ENCODE measurements around the gene CTDSPL. TPM values are rescaled to one million over a fixed set of nuclear protein-coding genes. Genes with fewer than 3 reads are reported as not detected.
A peak's percentile ranks its signal among the peaks of the same experiment; 100 is the strongest.

CTDSPL gene
- total RNA-seq, 6 donors from 2014 or later = 35.6 to 78.1 (median 55.5) TPM

DNA sequence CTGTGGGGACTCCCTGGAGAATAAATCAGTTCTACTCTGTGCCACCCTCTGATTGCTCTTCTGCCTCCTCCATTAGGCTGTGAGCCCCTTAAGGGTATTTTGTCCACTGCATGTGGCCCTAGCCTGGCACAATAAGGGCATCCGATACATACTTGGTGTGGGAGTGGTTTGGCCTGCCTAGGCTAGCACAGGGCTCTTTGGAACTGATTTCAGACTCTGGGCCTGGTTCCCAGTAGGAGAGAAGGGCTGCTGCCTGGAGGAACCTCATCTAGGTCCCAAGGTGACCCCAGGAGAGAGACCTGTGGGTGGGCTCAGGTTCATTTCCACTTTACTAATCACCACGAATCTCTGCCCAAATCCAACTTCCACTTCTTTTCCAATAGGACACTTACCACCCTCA, 5.3 kb upstream of the CTDSPL start:
- WGBS, 2 donors = 71 to 80% methylated on average over 1 to 2 of the region's 2 CpGs
- TF ChIP-seq POLR2AphosphoS5 (IDR thresholded peaks at IDR 0.05) = no peak
- TF ChIP-seq, protein P1, sequence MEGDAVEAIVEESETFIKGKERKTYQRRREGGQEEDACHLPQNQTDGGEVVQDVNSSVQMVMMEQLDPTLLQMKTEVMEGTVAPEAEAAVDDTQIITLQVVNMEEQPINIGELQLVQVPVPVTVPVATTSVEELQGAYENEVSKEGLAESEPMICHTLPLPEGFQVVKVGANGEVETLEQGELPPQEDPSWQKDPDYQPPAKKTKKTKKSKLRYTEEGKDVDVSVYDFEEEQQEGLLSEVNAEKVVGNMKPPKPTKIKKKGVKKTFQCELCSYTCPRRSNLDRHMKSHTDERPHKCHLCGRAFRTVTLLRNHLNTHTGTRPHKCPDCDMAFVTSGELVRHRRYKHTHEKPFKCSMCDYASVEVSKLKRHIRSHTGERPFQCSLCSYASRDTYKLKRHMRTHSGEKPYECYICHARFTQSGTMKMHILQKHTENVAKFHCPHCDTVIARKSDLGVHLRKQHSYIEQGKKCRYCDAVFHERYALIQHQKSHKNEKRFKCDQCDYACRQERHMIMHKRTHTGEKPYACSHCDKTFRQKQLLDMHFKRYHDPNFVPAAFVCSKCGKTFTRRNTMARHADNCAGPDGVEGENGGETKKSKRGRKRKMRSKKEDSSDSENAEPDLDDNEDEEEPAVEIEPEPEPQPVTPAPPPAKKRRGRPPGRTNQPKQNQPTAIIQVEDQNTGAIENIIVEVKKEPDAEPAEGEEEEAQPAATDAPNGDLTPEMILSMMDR (IDR thresholded peaks at IDR 0.05) = no peak
- TF ChIP-seq EP300 (IDR thresholded peaks at IDR 0.05) = no peak
- no peak for TF ChIP-seq POLR2A (IDR thresholded peaks at IDR 0.05)
- Histone ChIP-seq H3K27me3 (no peaks in the 10 kb centered on the region), H3K27ac (no peak overlapping the region), H3K4me1 (peaks cover 4 to 21% (median 14%) of the 10 kb centered on the region in 4 donors), H3K9me3 (no peaks in the 10 kb centered on the region), H3K4me3 (no peak overlapping the region), H3K36me3 (no peaks in the 10 kb centered on the region)
- no peak for ATAC-seq (ENCODE audit: low FRiP score in 2 of 2)
- no peak for DNase-seq

GRCh38 chr3:37858742-37859141, 2.9 kb upstream of the CTDSPL start:
- H3K4me3 ChIP-seq = no peak overlapping the region
- TF ChIP-seq POLR2A (IDR thresholded peaks at IDR 0.05) (no peak), POLR2AphosphoS5 (IDR thresholded peaks at IDR 0.05) (no peak), EP300 (IDR thresholded peaks at IDR 0.05) (no peak)
- TF ChIP-seq, protein P1 (IDR thresholded peaks at IDR 0.05) = no peak
- no peak for ATAC-seq (ENCODE audit: low FRiP score in 2 of 2)

DNA sequence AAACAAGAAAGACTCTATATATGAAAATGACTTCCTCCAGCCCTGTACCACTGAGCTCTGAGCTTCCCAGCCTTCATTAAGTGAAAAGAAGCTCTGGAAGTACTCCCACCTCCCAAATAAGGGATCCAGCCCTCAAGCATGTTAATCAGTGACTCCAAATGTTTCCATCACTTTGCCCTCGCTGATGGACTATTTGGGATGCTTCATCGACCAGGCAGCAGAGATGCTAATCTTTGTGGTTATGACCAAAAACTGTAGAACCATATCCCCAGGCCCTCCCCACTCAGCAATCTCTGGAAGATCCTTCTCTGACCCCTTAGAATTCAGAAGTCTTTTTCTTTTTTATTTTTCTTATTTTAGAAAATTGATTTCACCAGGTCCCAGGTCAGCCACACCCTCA, 2.3 kb upstream of the CTDSPL start:
- H3K9me3 ChIP-seq = no peaks in the 10 kb centered on the region
- no peak for ATAC-seq (ENCODE audit: low FRiP score in 2 of 2)

More at GRCh38 chr3:37858742-37859141, 2.9 kb upstream of the CTDSPL start:
- Histone ChIP-seq H3K36me3 (no peaks in the 10 kb centered on the region), H3K27ac (peak overlapping the region in 1 of 4 donors; percentile 88), H3K27me3 (no peaks in the 10 kb centered on the region), H3K9me3 (no peaks in the 10 kb centered on the region), H3K4me1 (peaks cover 12 to 36% (median 23%) of the 10 kb centered on the region in 4 donors)
- DNase-seq = no peak

DNA sequence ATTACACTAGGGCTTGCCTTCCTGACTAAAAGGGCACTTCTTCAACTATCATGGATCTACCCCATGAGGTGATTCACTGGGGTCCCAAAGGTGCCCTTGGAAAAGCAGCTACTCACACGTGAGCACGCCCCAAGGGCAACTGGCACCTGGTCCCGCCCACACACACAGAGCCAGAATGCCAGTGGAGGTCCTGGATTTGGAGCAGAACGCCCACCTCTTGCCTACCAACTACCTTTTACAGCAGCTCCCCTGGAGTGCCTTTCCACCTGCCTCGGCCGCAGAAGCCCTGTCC, 1.8 kb upstream of the CTDSPL start:
- Histone ChIP-seq H3K27ac (peak overlapping the region; percentile 54 to 91 (median 88)), H3K4me3 (no peak overlapping the region), H3K36me3 (no peaks in the 10 kb centered on the region), H3K27me3 (no peaks in the 10 kb centered on the region), H3K9me3 (no peaks in the 10 kb centered on the region), H3K4me1 (peaks cover 23 to 48% (median 31%) of the 10 kb centered on the region in 4 donors)
- no peak for ATAC-seq (ENCODE audit: low FRiP score in 2 of 2)
- TF ChIP-seq EP300 (IDR thresholded peaks at IDR 0.05) (no peak), POLR2AphosphoS5 (IDR thresholded peaks at IDR 0.05) (no peak), POLR2A (IDR thresholded peaks at IDR 0.05) (no peak)
- TF ChIP-seq, protein P1 (IDR thresholded peaks at IDR 0.05) = no peak
- 86% methylated on average over 6 of the region's 6 CpGs; no CpG with 5 or more reads in 1 of the 2 donors for WGBS, 2 donors
- peak in 1 of 2 donors; percentile 36 for DNase-seq

More for the DNA sequence above, 2.3 kb upstream of the CTDSPL start:
- no peak for DNase-seq
- TF ChIP-seq EP300 (IDR thresholded peaks at IDR 0.05) = no peak
- TF ChIP-seq, protein P1 (IDR thresholded peaks at IDR 0.05) = no peak
- no peak for TF ChIP-seq POLR2A (IDR thresholded peaks at IDR 0.05)
- TF ChIP-seq POLR2AphosphoS5 (IDR thresholded peaks at IDR 0.05) = no peak
- H3K4me1 ChIP-seq = peaks cover 18 to 43% (median 28%) of the 10 kb centered on the region in 4 donors
- H3K4me3 ChIP-seq = no peak overlapping the region
- H3K27me3 ChIP-seq = no peaks in the 10 kb centered on the region
- 64 to 68% methylated on average over 2 of the region's 2 CpGs for WGBS, 2 donors
- no peaks in the 10 kb centered on the region for H3K36me3 ChIP-seq
- H3K27ac ChIP-seq = peak overlapping the region in 3 of 4 donors; percentile 88 to 91 (median 89)

DNA sequence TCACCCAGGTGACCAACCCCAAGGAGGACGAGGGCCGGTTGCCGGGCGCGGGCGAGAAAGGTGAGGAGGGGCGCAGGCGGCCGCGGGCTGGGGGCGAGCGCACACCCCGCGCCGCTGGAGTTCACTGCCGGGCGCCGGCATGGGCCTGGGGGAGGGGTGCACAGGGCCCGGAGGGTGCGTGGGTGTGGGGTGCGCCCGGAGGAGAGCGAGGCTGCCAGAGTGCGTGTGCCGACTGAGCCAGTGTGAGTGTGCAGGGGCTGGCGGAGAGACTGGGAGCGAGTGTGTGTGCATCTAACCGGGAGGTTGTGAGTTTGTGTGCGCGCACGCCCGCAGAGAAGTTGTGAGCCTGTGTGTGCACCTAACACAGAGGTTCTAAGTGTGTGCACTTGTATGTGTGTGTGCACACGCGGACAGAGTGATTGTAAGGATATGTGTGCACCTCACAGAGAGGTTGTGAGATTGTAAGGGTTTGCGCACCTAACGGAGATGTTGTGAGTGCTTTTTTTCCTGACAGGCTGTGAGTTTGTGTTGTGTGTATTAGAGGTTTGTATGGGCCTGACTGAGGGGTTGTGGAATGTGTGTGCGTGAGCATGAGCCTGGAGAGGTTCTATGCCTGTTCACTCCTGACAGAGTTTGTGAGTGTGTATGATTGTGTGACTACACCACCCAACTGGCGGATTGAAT, 681 bp downstream of the CTDSPL start:
- 6 to 15% methylated on average over 10 to 35 of the region's 38 CpGs for WGBS, 2 donors
- no peak for TF ChIP-seq POLR2A (IDR thresholded peaks at IDR 0.05)
- TF ChIP-seq POLR2AphosphoS5 (IDR thresholded peaks at IDR 0.05) = no peak
- TF ChIP-seq, protein P1 (IDR thresholded peaks at IDR 0.05) = no peak
- TF ChIP-seq EP300 (IDR thresholded peaks at IDR 0.05) = no peak
- Histone ChIP-seq H3K9me3 (no peaks in the 10 kb centered on the region), H3K27me3 (no peaks in the 10 kb centered on the region), H3K27ac (peak overlapping the region; percentile 77 to 89 (median 81)), H3K36me3 (no peaks in the 10 kb centered on the region), H3K4me3 (peak overlapping the region; percentile 71 to 86 (median 80)), H3K4me1 (peaks cover 26 to 56% (median 33%) of the 10 kb centered on the region in 4 donors)
- DNase-seq = peak; percentile 48 to 90
- peak; percentile 39 to 46 for ATAC-seq (ENCODE audit: low FRiP score in 2 of 2)
